GM12878 (cell line): ENCODE measurements around the gene PHYKPL. TPM values are rescaled to one million over a fixed set of nuclear protein-coding genes. Genes with fewer than 3 reads are reported as not detected.

Experiments
- ATAC-seq: fragments of 200-7000 bp; cut with Tn5 transposase; 3 replicates; pipeline ENCODE4 v1.9.1; 2020; ENCODE audit warnings: mild to moderate bottlenecking, moderate library complexity
- BruUV-seq: library from RNA; stranded (reverse); fragments of 400-500 nt; replicated peaks from 2 replicates; lab custom pipeline; 2021; lab: Mats Ljungman, UMichigan
- CTCF ChIA-PET: fragments of 300-600 bp; sonication (Branson Sonifier 250); formaldehyde crosslinking; extraction: SDS; loops from one replicate; lab custom pipeline; 2021; ENCODE audit warnings: inconsistent platforms; lab: Yijun Ruan, JAX
- POLR2A ChIA-PET: fragments of 350-600 bp; formaldehyde crosslinking; extraction: SDS; loops from one replicate; lab custom pipeline; 2021; ENCODE audit warnings: inconsistent platforms; lab: Charles Lee
- RAD21 ChIA-PET: fragments of 300-600 bp; sonication (Branson Sonifier 250); formaldehyde crosslinking; loops from one replicate; lab custom pipeline; 2023; ENCODE audit warnings: antibody characterized with exemption; ENCODE audit not compliant: unreplicated experiment; lab: Charles Lee
- SMC1A ChIA-PET: fragments of 300-600 bp; sonication (Branson Sonifier 250); formaldehyde crosslinking; loops from one replicate; lab custom pipeline; 2023; ENCODE audit not compliant: unreplicated experiment, uncharacterized antibody; lab: Charles Lee
- DNase-seq: peaks from one replicate; pipeline ENCODE4 v3.0.0-alpha.2; 2011; ENCODE audit warnings: low read depth, low spot score
- FAIRE-seq: peaks from 3 replicates; lab custom pipeline; 2011; peaks lifted over from hg19 to GRCh38; lab: Jason Lieb, UNC
- H2AFZ ChIP-seq: 2 replicates; pipeline ENCODE4 v1.6.0; 2011; ENCODE audit warnings: low read depth, low read length, control low read depth; ENCODE audit not compliant: control insufficient read depth
- H3K27ac ChIP-seq: 2 replicates; pipeline ENCODE4 v1.5.1; 2011; ENCODE audit warnings: control low read depth; ENCODE audit not compliant: control insufficient read depth, insufficient read depth
- H3K27me3 ChIP-seq, 2 experiments: replicated peaks in 1 of 2; 2 replicates each; pipeline versions ENCODE4 v1.6.0 to v1.6.1; 2011; ENCODE audit warnings: low read length in 1 of 2; ENCODE audit not compliant: control insufficient read depth in 2 of 2, insufficient read depth in 2 of 2
- H3K36me3 ChIP-seq, 2 experiments: 2 replicates each; pipeline ENCODE4 v1.5.1; 2011; ENCODE audit warnings: low read length in 1 of 2; ENCODE audit not compliant: control insufficient read depth in 2 of 2, insufficient read depth in 2 of 2
- H3K4me1 ChIP-seq: 2 replicates; pipeline ENCODE4 v1.6.1; 2011; ENCODE audit warnings: mild to moderate bottlenecking, low read length, moderate library complexity, mixed read lengths; ENCODE audit not compliant: control insufficient read depth, insufficient read depth
- H3K4me2 ChIP-seq: 2 replicates; pipeline ENCODE4 v1.6.0; 2011; ENCODE audit warnings: control low read depth; ENCODE audit not compliant: control insufficient read depth, insufficient read depth
- H3K4me3 ChIP-seq: fragments of 200-600 bp; sonication (generic); 2 replicates; pipeline ENCODE4 v1.5.1; 2016
- H3K79me2 ChIP-seq: 2 replicates; pipeline ENCODE4 v1.6.0; 2011; ENCODE audit warnings: low read length; ENCODE audit not compliant: control insufficient read depth, insufficient read depth
- H3K9ac ChIP-seq: 2 replicates; pipeline ENCODE4 v1.8.0; 2011; ENCODE audit warnings: low read length, control low read depth, mixed read lengths; ENCODE audit not compliant: control insufficient read depth, insufficient read depth
- H3K9me3 ChIP-seq: replicated peaks from 3 replicates; pipeline ENCODE4 v1.5.1; 2011; ENCODE audit warnings: mild to moderate bottlenecking, low read length; ENCODE audit not compliant: control insufficient read depth, insufficient read depth
- H4K20me1 ChIP-seq: 2 replicates; pipeline ENCODE4 v1.6.0; 2011; ENCODE audit not compliant: control insufficient read depth, insufficient read depth
- ASH2L ChIP-seq: fragments of 300-600, 200-600 bp; sonication (generic); IDR thresholded peaks from 2 replicates; pipeline ENCODE4 v1.6.1; 2017; ENCODE audit warnings: low read depth, mild to moderate bottlenecking, borderline replicate concordance
- ATF7 ChIP-seq: fragments of 450-650 bp; IDR thresholded peaks from 2 replicates; pipeline ENCODE4 v1.6.1; 2016; ENCODE audit warnings: low read depth, mild to moderate bottlenecking
- BCL11A ChIP-seq: IDR thresholded peaks from 2 replicates; pipeline ENCODE4 v1.6.1; 2011; ENCODE audit warnings: low read depth, low read length
- CREB1 ChIP-seq: IDR thresholded peaks from 2 replicates; pipeline ENCODE4 v1.6.1; 2012; ENCODE audit warnings: low read depth, mild to moderate bottlenecking, inconsistent platforms
- DPF2 ChIP-seq: fragments of 450-650 bp; IDR thresholded peaks from 2 replicates; pipeline ENCODE4 v1.6.1; 2017; ENCODE audit warnings: mild to moderate bottlenecking
- FOXK2 ChIP-seq: fragments of 450-650 bp; IDR thresholded peaks from 2 replicates; pipeline ENCODE4 v1.6.1; 2017; ENCODE audit warnings: mild to moderate bottlenecking, moderate library complexity
- GATAD2B ChIP-seq: fragments of 450-650 bp; conservative IDR thresholded peaks from 2 replicates; pipeline ENCODE4 v1.6.1; 2017; ENCODE audit warnings: low read depth, mild to moderate bottlenecking, moderate library complexity
- IKZF2 ChIP-seq, 2 experiments: fragments of 450-650 bp; IDR thresholded peaks; 2 replicates each; pipeline ENCODE4 v1.6.1; 2017; ENCODE audit warnings: mild to moderate bottlenecking in 2 of 2, moderate library complexity in 2 of 2
- NFIC ChIP-seq: IDR thresholded peaks from 2 replicates; pipeline ENCODE4 v1.6.1; 2012; ENCODE audit warnings: low read depth, mild to moderate bottlenecking, inconsistent platforms, low read length, moderate library complexity
- PAX5 ChIP-seq: IDR thresholded peaks from 2 replicates; pipeline ENCODE4 v1.6.1; 2011; ENCODE audit warnings: low read depth, low read length, borderline replicate concordance
- SMC3 ChIP-seq: IDR thresholded peaks from 2 replicates; pipeline ENCODE4 v1.6.1; 2011; ENCODE audit warnings: low read length, improper control_type of control experiment, borderline replicate concordance
- SRF ChIP-seq, 2 experiments: IDR thresholded peaks; 2 replicates each; pipeline ENCODE4 v1.6.1; 2011; ENCODE audit warnings: low read depth in 2 of 2, low read length in 2 of 2, mild to moderate bottlenecking in 1 of 2, moderate library complexity in 1 of 2
- YY1 ChIP-seq: IDR thresholded peaks from 2 replicates; pipeline ENCODE4 v1.6.1; 2011; ENCODE audit warnings: low read depth, mild to moderate bottlenecking, low read length
- ZSCAN29 ChIP-seq: fragments of 450-650 bp; IDR thresholded peaks from 2 replicates; pipeline ENCODE4 v1.6.1; 2017; ENCODE audit warnings: mild to moderate bottlenecking, moderate library complexity
- WGBS: methylation state at CpG from one replicate; pipeline ENCODE4 v1.1.6; 2016; ENCODE audit warnings: low lambda C conversion rate; ENCODE audit not compliant: insufficient replicate concordance, insufficient coverage; ENCODE audit errors: missing lambda C conversion rate; 5-methylcytosine and 5-hydroxymethylcytosine counted together
- in situ Hi-C: fragments of 300-500 bp; cut with MboI; formaldehyde crosslinking; loops from 9 replicates; pipeline ENCODE4 v1.14.3; 2018; ENCODE audit warnings: mixed read lengths
- intact Hi-C: fragments of 100-400 bp; cut with micrococcal nuclease; formaldehyde crosslinking; loops from one replicate; pipeline ENCODE4 v1.14.2; 2022; ENCODE audit not compliant: unreplicated experiment
- polyA plus RNA-seq, 11 experiments: library from polyadenylated mRNA; depleted of rRNA in 4 of 11; unstranded in 6 of 11; stranded (reverse) in 5 of 11; fragments of >200 nt; fragmentation: Nextera tagmentation in 4 of 11; fragmentation: Illumina TruSeq in 1 of 11; extraction: Ambion mirVana in 4 of 11; extraction: Trizol in 1 of 11; gene quantifications; 1 replicate in 1 of 11; 2 replicates in 10 of 11; pipeline versions ENCODE4 v1.2.1 to v1.2.3, GENCODE V29; 2011 to 2016; ENCODE audit warnings: inconsistent platforms in 2 of 11, missing spikeins in 2 of 11, low read depth in 1 of 11
- total RNA-seq, 4 experiments: library from RNA; depleted of rRNA in 3 of 4; stranded (reverse); fragments of >200 nt in 3 of 4; fragmentation: Illumina TruSeq in 1 of 4; extraction: Trizol in 1 of 4; gene quantifications; 2 replicates each; pipeline versions ENCODE4 v1.2.1 to v1.2.3, GENCODE V29; 2013 to 2021
- TF ChIP-seq, protein P1 (sequence below): fragments of 450-650 bp; IDR thresholded peaks from 2 replicates; pipeline ENCODE4 v1.6.1; 2016; ENCODE audit warnings: mild to moderate bottlenecking
- TF ChIP-seq, protein P2 (sequence below): fragments of 450-650 bp; formaldehyde crosslinking; IDR thresholded peaks from 2 replicates; pipeline ENCODE4 v1.5.0; 2022; ENCODE audit warnings: mild to moderate bottlenecking, missing genetic modification characterization

The PHYKPL gene
- total and polyA plus RNA-seq, 10 of the 15 experiments (the other 5 are each of a cell fraction or from before 2014, with no cell fraction given) = 4.5 to 53.9 (median 25.6) TPM

DNA sequence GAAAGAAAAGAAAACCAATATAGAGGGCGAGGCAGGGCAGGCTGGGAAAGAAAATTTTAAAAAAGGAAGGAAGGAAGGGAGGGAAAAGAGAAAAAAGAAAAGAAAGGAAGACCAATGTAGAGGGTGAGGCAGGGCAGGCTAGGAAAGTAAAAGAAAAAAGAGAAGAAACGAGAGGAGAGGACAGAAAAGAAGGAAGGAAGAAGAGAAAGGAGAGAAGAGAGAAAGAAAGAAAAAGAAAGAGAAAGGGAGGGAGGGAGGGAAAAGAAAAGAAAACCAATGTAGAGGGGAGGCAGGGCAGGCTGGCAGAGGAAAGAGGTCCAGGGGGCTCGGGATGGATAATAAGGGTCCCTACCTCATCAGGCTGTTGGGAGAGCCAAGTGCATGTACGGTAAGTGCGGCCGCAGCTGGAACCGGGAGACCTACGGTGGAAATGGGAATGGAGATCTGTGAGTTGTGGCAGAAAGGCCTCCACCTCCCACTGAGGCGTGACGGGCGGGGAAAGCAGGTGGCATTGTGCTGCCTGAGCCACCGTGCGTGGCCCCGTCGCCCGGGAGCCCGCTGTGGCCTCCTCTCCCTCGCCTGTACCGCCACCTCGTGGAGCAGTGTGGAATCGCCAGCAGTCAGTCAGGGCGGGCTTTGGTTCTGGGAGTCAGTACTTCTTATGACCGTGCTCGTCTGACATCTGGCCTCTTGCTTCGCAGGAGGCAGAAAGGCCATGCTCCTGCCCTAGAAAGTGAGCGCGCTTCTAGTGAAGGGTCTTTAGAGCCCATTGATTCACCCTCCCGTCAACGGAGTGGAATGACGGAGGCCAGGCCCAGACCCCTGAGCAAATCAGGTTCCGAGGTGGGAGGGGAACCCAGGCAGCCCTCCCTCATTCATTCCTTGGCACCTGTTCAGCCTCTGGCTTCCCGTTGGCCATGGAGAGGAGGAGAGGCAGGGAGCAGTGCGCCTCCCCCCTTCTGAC, 68.5 kb downstream of the PHYKPL start (continued):
- TF ChIP-seq ASH2L (no peak), NFIC (no peak), YY1 (peak; percentile 59; the same call in 1 of the 2 replicates), PAX5 (peak; percentile 92), ATF7 (no peak), SMC3 (peak; percentile 98), CREB1 (no peak)

DNA sequence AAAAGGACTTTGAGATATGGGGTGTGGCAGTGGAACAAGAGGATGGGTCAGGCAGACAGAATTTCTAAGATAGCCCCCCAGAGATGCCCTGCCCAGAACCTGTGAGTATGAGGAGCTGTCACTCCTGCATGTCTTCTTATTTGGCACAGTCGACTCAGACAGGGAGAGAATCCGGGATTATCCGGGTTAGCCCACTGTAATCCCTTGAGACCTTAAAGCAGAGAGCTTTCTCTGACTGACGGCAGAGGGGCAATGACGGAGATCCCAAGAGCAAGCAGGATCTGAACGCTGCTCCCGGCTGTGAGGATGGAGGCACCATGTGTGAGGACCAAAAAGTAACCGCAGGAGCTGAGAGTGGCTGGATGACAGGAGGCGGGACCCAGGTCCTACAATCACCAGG, 70.1 kb downstream of the PHYKPL start:
- POLR2A ChIA-PET = interaction anchor here (1.3 kb wide), 1 partner anchor 9 kb away, joined by 3 read pairs; the partner anchor contains the start of gene NHP2
- no TSS peak for BruUV-seq
- TF ChIP-seq, protein P1, sequence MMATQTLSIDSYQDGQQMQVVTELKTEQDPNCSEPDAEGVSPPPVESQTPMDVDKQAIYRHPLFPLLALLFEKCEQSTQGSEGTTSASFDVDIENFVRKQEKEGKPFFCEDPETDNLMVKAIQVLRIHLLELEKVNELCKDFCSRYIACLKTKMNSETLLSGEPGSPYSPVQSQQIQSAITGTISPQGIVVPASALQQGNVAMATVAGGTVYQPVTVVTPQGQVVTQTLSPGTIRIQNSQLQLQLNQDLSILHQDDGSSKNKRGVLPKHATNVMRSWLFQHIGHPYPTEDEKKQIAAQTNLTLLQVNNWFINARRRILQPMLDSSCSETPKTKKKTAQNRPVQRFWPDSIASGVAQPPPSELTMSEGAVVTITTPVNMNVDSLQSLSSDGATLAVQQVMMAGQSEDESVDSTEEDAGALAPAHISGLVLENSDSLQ = no peak
- TF ChIP-seq BCL11A (no peak), GATAD2B (no peak), FOXK2 (no peak), ZSCAN29 (no peak), SRF (IDR thresholded peaks at IDR 0.05; ENCODE audit: low read depth in 2 of 2, low read length in 2 of 2) (no peak), DPF2 (no peak), IKZF2 (IDR thresholded peaks at IDR 0.05) (no peak)
- TF ChIP-seq, protein P2, sequence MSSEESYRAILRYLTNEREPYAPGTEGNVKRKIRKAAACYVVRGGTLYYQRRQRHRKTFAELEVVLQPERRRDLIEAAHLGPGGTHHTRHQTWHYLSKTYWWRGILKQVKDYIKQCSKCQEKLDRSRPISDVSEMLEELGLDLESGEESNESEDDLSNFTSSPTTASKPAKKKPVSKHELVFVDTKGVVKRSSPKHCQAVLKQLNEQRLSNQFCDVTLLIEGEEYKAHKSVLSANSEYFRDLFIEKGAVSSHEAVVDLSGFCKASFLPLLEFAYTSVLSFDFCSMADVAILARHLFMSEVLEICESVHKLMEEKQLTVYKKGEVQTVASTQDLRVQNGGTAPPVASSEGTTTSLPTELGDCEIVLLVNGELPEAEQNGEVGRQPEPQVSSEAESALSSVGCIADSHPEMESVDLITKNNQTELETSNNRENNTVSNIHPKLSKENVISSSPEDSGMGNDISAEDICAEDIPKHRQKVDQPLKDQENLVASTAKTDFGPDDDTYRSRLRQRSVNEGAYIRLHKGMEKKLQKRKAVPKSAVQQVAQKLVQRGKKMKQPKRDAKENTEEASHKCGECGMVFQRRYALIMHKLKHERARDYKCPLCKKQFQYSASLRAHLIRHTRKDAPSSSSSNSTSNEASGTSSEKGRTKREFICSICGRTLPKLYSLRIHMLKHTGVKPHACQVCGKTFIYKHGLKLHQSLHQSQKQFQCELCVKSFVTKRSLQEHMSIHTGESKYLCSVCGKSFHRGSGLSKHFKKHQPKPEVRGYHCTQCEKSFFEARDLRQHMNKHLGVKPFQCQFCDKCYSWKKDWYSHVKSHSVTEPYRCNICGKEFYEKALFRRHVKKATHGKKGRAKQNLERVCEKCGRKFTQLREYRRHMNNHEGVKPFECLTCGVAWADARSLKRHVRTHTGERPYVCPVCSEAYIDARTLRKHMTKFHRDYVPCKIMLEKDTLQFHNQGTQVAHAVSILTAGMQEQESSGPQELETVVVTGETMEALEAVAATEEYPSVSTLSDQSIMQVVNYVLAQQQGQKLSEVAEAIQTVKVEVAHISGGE (CRISPR knock-in tag) = no peak

More for the DNA sequence above, 70.1 kb downstream of the PHYKPL start:
- H3K9ac ChIP-seq = no peak overlapping the region
- in situ Hi-C loops = loop anchor here (10.0 kb wide), 1 partner anchor 558 kb away; the partner anchor contains the start of gene B4GALT7
- ATAC-seq (no peak), FAIRE-seq (no peak), DNase-seq (no peak)
- H3K4me3 ChIP-seq = no peak overlapping the region
- ChIA-PET CTCF (interaction anchor here (1.0 to 4.0 kb wide), 5 partner anchors 16 to 86 kb away, joined by 3 to 35 read pairs (median 4); no protein-coding TSS in a partner anchor), SMC1A (interaction anchor here (0.6 to 2.6 kb wide), 5 partner anchors 17 to 1002 kb away, joined by 3 to 11 read pairs (median 3); no protein-coding TSS in a partner anchor), RAD21 (interaction anchor here (0.8 to 3.0 kb wide), 2 partner anchors 45 to 86 kb away, joined by 3 to 18 read pairs; no protein-coding TSS in a partner anchor)
- no peak overlapping the region for H3K4me2 ChIP-seq
- H3K36me3 ChIP-seq = no peaks in the 10 kb centered on the region
- no peaks in the 10 kb centered on the region for H4K20me1 ChIP-seq
- H3K79me2 ChIP-seq = no peaks in the 10 kb centered on the region
- H3K27ac ChIP-seq = no peak overlapping the region
- intact Hi-C loops = no loop called here
- WGBS = 75% methylated on average over 9 of the region's 9 CpGs
- no peaks in the 10 kb centered on the region for H3K4me1 ChIP-seq
- no peaks in the 10 kb centered on the region for H3K9me3 ChIP-seq
- no peak overlapping the region for H2AFZ ChIP-seq
- no peaks in the 10 kb centered on the region for H3K27me3 ChIP-seq
